ENCODE data around the gene MEF2C.

The MEF2C gene

GRCh38 chr5:88778736-88779135, 104.2 kb downstream of the MEF2C start:
- Mint-ChIP-seq H3K27me3 (no peaks in the 10 kb centered on the region), H3K9me3 (no peaks in the 10 kb centered on the region), H3K36me3 (ENCODE audit: low read depth) (peaks cover 8% of the 10 kb centered on the region), H3K4me1 (ENCODE audit: low read depth) (peaks cover 20% of the 10 kb centered on the region), H3K27ac (peak overlapping the region; percentile 73), H3K4me3 (no peak overlapping the region)
- intact Hi-C loops (cut with micrococcal nuclease), result loop anchor here (5.0 kb wide), 1 partner anchor 46 kb away; no protein-coding TSS in a partner anchor

DNA sequence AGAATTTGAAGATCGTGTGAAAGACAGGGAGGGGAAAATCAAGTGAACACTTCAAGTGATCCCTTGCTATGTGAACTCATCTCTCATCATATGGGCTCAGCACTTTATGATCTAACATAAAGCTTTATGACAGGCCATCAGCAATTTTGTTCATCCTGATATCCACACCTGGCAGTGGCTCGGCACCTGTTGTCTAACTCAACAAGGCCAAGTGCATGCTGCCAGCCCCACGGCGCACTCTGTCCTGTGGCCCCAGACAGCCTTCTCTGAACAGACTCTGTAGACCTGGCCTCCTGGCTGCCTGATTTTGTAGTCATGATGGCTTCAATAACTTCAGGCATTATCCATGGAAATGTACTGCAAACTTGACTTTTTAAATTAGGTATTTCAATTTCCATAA, 106.3 kb downstream of the MEF2C start:
- Mint-ChIP-seq H3K4me3 (no peak overlapping the region), H3K9me3 (no peaks in the 10 kb centered on the region), H3K27me3 (no peaks in the 10 kb centered on the region), H3K36me3 (ENCODE audit: low read depth) (peaks cover 24% of the 10 kb centered on the region), H3K4me1 (ENCODE audit: low read depth) (peaks cover 13% of the 10 kb centered on the region), H3K27ac (no peak overlapping the region)
- intact Hi-C loops (cut with micrococcal nuclease), result loop anchor here (5.0 kb wide), 1 partner anchor 44 kb away; no protein-coding TSS in a partner anchor

- intact Hi-C loops (cut with micrococcal nuclease), result no loop called here
- Mint-ChIP-seq H3K36me3 (ENCODE audit: low read depth) (peaks cover 33% of the 10 kb centered on the region), H3K27ac (no peak overlapping the region), H3K27me3 (no peaks in the 10 kb centered on the region), H3K9me3 (peaks cover 5% of the 10 kb centered on the region), H3K4me1 (ENCODE audit: low read depth) (peaks cover 12% of the 10 kb centered on the region), H3K4me3 (no peak overlapping the region)
Measured at GRCh38 chr5:88772831-88773230, 110.2 kb downstream of the MEF2C start.

GRCh38 chr5:88772047-88772446, 110.9 kb downstream of the MEF2C start:
- peaks cover 12% of the 10 kb centered on the region for H3K4me1 Mint-ChIP-seq (ENCODE audit: low read depth)
- H3K27ac Mint-ChIP-seq, result no peak overlapping the region
- no peak overlapping the region for H3K4me3 Mint-ChIP-seq
- peaks cover 33% of the 10 kb centered on the region for H3K36me3 Mint-ChIP-seq (ENCODE audit: low read depth)
- peaks cover 5% of the 10 kb centered on the region for H3K9me3 Mint-ChIP-seq
- intact Hi-C loops (cut with micrococcal nuclease), result no loop called here
- H3K27me3 Mint-ChIP-seq, result no peaks in the 10 kb centered on the region

DNA sequence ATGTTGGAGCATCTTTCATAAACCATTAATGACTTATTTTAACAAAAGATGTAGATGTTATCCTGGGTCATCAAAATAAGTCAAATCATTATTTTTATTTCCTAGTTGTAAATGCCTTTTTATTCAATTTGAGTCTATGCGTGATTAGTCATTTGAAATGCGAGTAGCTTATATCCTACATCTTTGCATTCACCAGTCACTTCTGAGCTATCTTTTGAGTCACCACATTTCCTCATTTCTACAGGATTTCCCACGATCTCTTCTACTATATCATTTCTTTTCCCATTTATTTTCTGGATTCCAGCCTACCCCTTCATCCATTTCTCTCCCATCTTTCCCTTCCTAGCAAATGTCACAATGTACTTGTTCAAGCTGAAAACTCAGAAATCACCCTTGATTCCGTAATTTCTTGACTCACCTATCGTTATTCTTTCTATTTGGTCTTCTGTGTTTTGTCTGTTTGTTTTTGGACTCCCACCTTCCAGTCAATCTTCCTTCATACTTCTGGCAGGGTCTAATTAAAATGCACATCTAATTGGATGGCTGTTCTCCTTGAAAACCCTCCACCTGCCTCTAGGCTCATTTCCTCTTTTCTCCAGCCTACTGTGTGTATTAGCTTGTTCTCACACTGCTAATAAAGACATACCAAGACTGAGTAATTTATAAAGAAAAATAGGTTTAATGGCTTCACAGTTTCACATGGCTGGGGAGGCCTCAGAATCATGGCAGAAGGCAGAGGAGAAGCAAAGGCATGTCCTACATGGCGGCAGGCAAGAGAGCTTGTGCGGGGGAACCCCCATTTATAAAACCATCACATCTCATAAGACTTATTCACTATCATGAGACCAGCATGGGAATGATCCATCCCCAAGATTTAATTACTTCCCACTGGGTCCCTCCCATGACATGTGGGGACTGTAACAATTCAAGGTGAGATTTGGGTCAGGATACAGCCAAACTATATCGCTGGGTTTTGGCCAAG, 112.4 kb downstream of the MEF2C start:
- Mint-ChIP-seq H3K4me3 (no peak overlapping the region), H3K36me3 (ENCODE audit: low read depth) (peaks cover 36% of the 10 kb centered on the region), H3K4me1 (ENCODE audit: low read depth) (peaks cover 12% of the 10 kb centered on the region), H3K27ac (no peak overlapping the region), H3K9me3 (peaks cover 5% of the 10 kb centered on the region), H3K27me3 (no peaks in the 10 kb centered on the region)
- intact Hi-C loops (cut with micrococcal nuclease), result no loop called here

GRCh38 chr5:88769165-88769564, 113.8 kb downstream of the MEF2C start:
- intact Hi-C loops (cut with micrococcal nuclease), result loop anchor here (10.0 kb wide), 2 partner anchors 56 to 116 kb away; partner anchors contain the start of gene MEF2C
- Mint-ChIP-seq H3K27ac (no peak overlapping the region), H3K9me3 (peaks cover 5% of the 10 kb centered on the region), H3K4me1 (ENCODE audit: low read depth) (peaks cover 12% of the 10 kb centered on the region), H3K4me3 (no peak overlapping the region), H3K36me3 (ENCODE audit: low read depth) (peaks cover 36% of the 10 kb centered on the region), H3K27me3 (no peaks in the 10 kb centered on the region)

DNA sequence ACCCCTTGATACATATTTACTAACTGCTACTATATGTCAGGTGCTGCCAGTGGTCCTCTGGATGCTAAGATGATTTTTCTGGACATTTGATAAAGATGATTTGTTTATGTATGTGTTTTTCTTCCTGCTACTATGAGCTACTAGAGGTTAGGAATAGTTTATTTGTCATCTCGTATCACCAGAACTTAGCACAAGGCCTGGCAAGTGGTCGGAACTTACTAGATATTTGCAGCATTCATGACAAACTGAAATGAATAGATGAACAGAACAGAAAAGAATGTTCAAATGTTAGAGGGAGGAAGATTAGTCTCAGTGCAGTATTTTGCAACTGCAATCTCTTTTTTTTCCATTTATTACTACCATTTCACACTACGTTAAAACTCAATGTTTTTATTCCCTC, 114.6 kb downstream of the MEF2C start:
- Mint-ChIP-seq H3K27me3 (no peaks in the 10 kb centered on the region), H3K9me3 (peaks cover 5% of the 10 kb centered on the region), H3K4me1 (ENCODE audit: low read depth) (peaks cover 12% of the 10 kb centered on the region), H3K4me3 (no peak overlapping the region), H3K27ac (no peak overlapping the region), H3K36me3 (ENCODE audit: low read depth) (peaks cover 31% of the 10 kb centered on the region)
- intact Hi-C loops (cut with micrococcal nuclease), result loop anchor here (10.0 kb wide), 2 partner anchors 56 to 116 kb away; partner anchors contain the start of gene MEF2C

- Mint-ChIP-seq H3K27ac (no peak overlapping the region), H3K4me1 (ENCODE audit: low read depth) (peaks cover 27% of the 10 kb centered on the region), H3K27me3 (no peaks in the 10 kb centered on the region), H3K36me3 (ENCODE audit: low read depth) (peaks cover 16% of the 10 kb centered on the region), H3K9me3 (peaks cover 4% of the 10 kb centered on the region), H3K4me3 (no peak overlapping the region)
- intact Hi-C loops (cut with micrococcal nuclease), result loop anchor here (10.0 kb wide), 2 partner anchors 59 to 119 kb away; partner anchors contain the start of gene MEF2C
Measured at GRCh38 chr5:88765798-88766197, 117.2 kb downstream of the MEF2C start.

GRCh38 chr5:88765171-88765570, 117.8 kb downstream of the MEF2C start:
- no peaks in the 10 kb centered on the region for H3K9me3 Mint-ChIP-seq
- H3K27ac Mint-ChIP-seq, result no peak overlapping the region
- peaks cover 16% of the 10 kb centered on the region for H3K36me3 Mint-ChIP-seq (ENCODE audit: low read depth)
- H3K4me3 Mint-ChIP-seq, result no peak overlapping the region
- intact Hi-C loops (cut with micrococcal nuclease), result loop anchor here (10.0 kb wide), 2 partner anchors 60 to 120 kb away; partner anchors contain the start of gene MEF2C
- peaks cover 20% of the 10 kb centered on the region for H3K4me1 Mint-ChIP-seq (ENCODE audit: low read depth)
- no peaks in the 10 kb centered on the region for H3K27me3 Mint-ChIP-seq

DNA sequence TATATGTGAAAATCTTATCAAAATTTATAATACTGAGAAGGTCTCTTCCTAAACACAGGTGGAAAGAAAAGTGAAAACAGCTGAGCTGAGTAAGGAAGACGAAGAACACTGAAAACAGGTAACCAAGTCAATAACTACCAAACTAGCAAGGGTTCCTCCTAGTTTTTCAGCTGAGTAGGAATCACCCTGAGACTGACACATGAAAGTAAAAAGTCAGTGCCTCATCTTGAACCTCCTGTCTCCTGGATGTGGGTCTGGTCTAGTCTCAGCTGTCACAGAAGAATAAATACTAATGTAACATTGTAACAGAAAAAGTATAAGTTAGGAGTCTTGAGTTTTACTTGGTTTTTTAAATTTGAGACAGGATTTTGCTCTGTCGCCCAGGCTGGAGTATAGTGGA, 121.0 kb downstream of the MEF2C start:
- Mint-ChIP-seq H3K4me1 (ENCODE audit: low read depth) (peaks cover 21% of the 10 kb centered on the region), H3K4me3 (peak overlapping the region; percentile 66), H3K27ac (peak overlapping the region; percentile 87), H3K27me3 (no peaks in the 10 kb centered on the region), H3K9me3 (no peaks in the 10 kb centered on the region), H3K36me3 (ENCODE audit: low read depth) (peaks cover 28% of the 10 kb centered on the region)
- intact Hi-C loops (cut with micrococcal nuclease), result loop anchor here (10.0 kb wide), 2 partner anchors 63 to 123 kb away; partner anchors contain the start of gene MEF2C

- intact Hi-C loops (cut with micrococcal nuclease), result loop anchor here (10.0 kb wide), 2 partner anchors 63 to 123 kb away; partner anchors contain the start of gene MEF2C
- no peaks in the 10 kb centered on the region for H3K27me3 Mint-ChIP-seq
- peak overlapping the region; percentile 66 for H3K4me3 Mint-ChIP-seq
- no peaks in the 10 kb centered on the region for H3K9me3 Mint-ChIP-seq
- H3K27ac Mint-ChIP-seq, result peak overlapping the region; percentile 87
- H3K36me3 Mint-ChIP-seq (ENCODE audit: low read depth), result peaks cover 28% of the 10 kb centered on the region
- peaks cover 21% of the 10 kb centered on the region for H3K4me1 Mint-ChIP-seq (ENCODE audit: low read depth)
Measured at GRCh38 chr5:88761269-88761850, 121.6 kb downstream of the MEF2C start.

DNA sequence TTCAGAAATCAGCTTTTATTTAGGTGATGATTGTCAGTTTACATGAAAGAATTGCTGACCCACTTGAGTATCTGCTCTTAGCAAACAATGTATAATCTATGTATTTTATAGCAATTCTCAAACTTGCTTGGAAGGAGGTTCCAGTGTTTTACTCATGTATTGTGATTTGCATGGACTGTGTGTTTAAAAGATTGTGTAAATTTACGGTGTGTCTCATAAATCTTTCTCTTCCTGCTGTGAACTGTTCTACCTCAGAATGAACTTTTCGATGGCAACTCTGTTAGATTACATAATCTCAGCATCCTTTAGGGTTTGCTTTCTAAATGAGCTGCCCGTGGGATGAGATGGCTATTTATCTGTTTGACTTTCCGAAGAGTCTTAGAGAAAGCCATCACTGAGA, 122.5 kb downstream of the MEF2C start:
- no peaks in the 10 kb centered on the region for H3K9me3 Mint-ChIP-seq
- H3K4me1 Mint-ChIP-seq (ENCODE audit: low read depth), result peaks cover 21% of the 10 kb centered on the region
- intact Hi-C loops (cut with micrococcal nuclease), result loop anchor here (10.0 kb wide), 2 partner anchors 64 to 124 kb away; partner anchors contain the start of gene MEF2C
- H3K36me3 Mint-ChIP-seq (ENCODE audit: low read depth), result peaks cover 25% of the 10 kb centered on the region
- H3K4me3 Mint-ChIP-seq, result no peak overlapping the region
- H3K27me3 Mint-ChIP-seq, result no peaks in the 10 kb centered on the region
- H3K27ac Mint-ChIP-seq, result peak overlapping the region; percentile 87

GRCh38 chr5:88758591-88758990, 124.4 kb downstream of the MEF2C start:
- Mint-ChIP-seq H3K9me3 (no peaks in the 10 kb centered on the region), H3K27me3 (no peaks in the 10 kb centered on the region), H3K4me3 (no peak overlapping the region), H3K4me1 (ENCODE audit: low read depth) (peaks cover 21% of the 10 kb centered on the region), H3K27ac (peak overlapping the region; percentile 6), H3K36me3 (ENCODE audit: low read depth) (peaks cover 34% of the 10 kb centered on the region)
- intact Hi-C loops (cut with micrococcal nuclease), result no loop called here

DNA sequence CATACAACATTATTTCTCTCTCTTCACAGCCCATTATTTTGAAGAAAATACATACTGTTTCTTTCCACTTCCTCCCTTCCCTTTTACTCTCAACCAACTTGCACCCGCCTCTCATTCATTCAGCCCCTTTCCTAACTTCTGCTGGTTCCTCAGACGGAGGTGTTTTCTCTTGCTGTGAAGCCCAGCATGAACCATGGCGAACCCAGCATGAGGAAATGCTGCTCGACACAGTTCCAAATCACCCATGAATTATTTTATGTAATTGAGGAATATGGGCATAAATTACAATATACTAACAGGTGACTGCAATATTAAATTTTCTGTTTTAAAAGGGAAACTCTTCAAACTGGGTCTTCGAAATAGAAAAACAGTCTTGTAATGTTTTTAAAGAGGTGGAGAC, 124.8 kb downstream of the MEF2C start:
- peaks cover 38% of the 10 kb centered on the region for H3K36me3 Mint-ChIP-seq (ENCODE audit: low read depth)
- peaks cover 21% of the 10 kb centered on the region for H3K4me1 Mint-ChIP-seq (ENCODE audit: low read depth)
- H3K4me3 Mint-ChIP-seq, result no peak overlapping the region
- H3K27ac Mint-ChIP-seq, result peak overlapping the region; percentile 6
- H3K27me3 Mint-ChIP-seq, result no peaks in the 10 kb centered on the region
- no peaks in the 10 kb centered on the region for H3K9me3 Mint-ChIP-seq
- intact Hi-C loops (cut with micrococcal nuclease), result no loop called here
